HepG2 (cell line): Measurements from ENCODE around the gene RPL26. TPM values are rescaled to one million over a fixed set of nuclear protein-coding genes. Genes with fewer than 3 reads are reported as not detected.

Source experiments
- ATAC-seq: fragments of 200-7000 bp; cut with Tn5 transposase; 3 replicates; pipeline ENCODE4 v1.9.1; 2020; ENCODE audit warnings: mild to moderate bottlenecking, moderate library complexity
- BruUV-seq: library from RNA; stranded (reverse); fragments of 400-500 nt; replicated peaks from 2 replicates; lab custom pipeline; 2021; lab: Mats Ljungman, UMichigan
- CTCF ChIA-PET: fragments of 300-600 bp; formaldehyde crosslinking; extraction: SDS; loops from one replicate; lab custom pipeline; 2021; ENCODE audit warnings: low total read pairs, inconsistent platforms, low intra/inter-chr PET ratio; lab: Yijun Ruan, JAX
- POLR2A ChIA-PET: fragments of 350-600 bp; sonication (Branson Sonifier 250); formaldehyde crosslinking; loops from one replicate; lab custom pipeline; 2020; ENCODE audit warnings: antibody characterized with exemption, inconsistent platforms; lab: Yijun Ruan, JAX
- DNase-seq: peaks from one replicate; pipeline ENCODE4 v3.0.0-alpha.2; 2015; ENCODE audit warnings: low spot score
- FAIRE-seq: peaks from 3 replicates; lab custom pipeline; 2011; peaks lifted over from hg19 to GRCh38; lab: Jason Lieb, UNC
- H2AFZ ChIP-seq: one replicate; pipeline ENCODE4 v1.6.1; 2011; ENCODE audit warnings: low read length, inconsistent platforms
- H3K27ac ChIP-seq: fragments of 300-600 bp; 3 replicates; pipeline ENCODE4 v1.8.0; 2011; ENCODE audit warnings: mixed run types, mild to moderate bottlenecking, mixed read lengths, low read length, inconsistent platforms; ENCODE audit not compliant: insufficient read depth; ENCODE audit errors: extremely low read length
- H3K27me3 ChIP-seq, 2 experiments: fragments of 200-600 bp in 1 of 2; 2 replicates in 1 of 2; 3 replicates in 1 of 2; pipeline versions ENCODE4 v1.6.0 to v1.8.0; 2011; ENCODE audit warnings: low read length in 2 of 2, mild to moderate bottlenecking in 2 of 2, moderate library complexity in 2 of 2, inconsistent platforms in 1 of 2; ENCODE audit not compliant: insufficient read depth in 2 of 2, control insufficient read depth in 1 of 2
- H3K36me3 ChIP-seq, 2 experiments: fragments of 200-600 bp in 1 of 2; replicated peaks in 1 of 2; 2 replicates in 1 of 2; 3 replicates in 1 of 2; pipeline versions ENCODE4 v1.5.1 to v1.8.0; 2011; ENCODE audit warnings: low read length in 2 of 2, inconsistent platforms in 1 of 2; ENCODE audit not compliant: insufficient read depth in 2 of 2, control insufficient read depth in 1 of 2
- H3K4me1 ChIP-seq: 2 replicates; pipeline ENCODE4 v1.5.1; 2012; ENCODE audit warnings: low read length, inconsistent platforms; ENCODE audit not compliant: insufficient read depth
- H3K4me2 ChIP-seq: 2 replicates; pipeline ENCODE4 v1.6.0; 2011; ENCODE audit warnings: low read depth, low read length, inconsistent platforms
- H3K4me3 ChIP-seq, 3 experiments: fragments of 200-600 bp in 1 of 3; sonication (generic), shearing (Covaris generic) in 1 of 3; replicated peaks in 1 of 3; 2 replicates each; pipeline ENCODE4 v1.5.1; 2011 to 2016; ENCODE audit warnings: low read length in 3 of 3, inconsistent platforms in 2 of 3, low read depth in 2 of 3, mild to moderate bottlenecking in 2 of 3, control low read depth in 1 of 3, mixed read lengths in 1 of 3; ENCODE audit not compliant: insufficient read depth in 1 of 3
- H3K79me2 ChIP-seq: one replicate; pipeline ENCODE4 v1.6.1; 2011; ENCODE audit warnings: low read length, inconsistent platforms; ENCODE audit not compliant: insufficient read depth
- H3K9ac ChIP-seq: 2 replicates; pipeline ENCODE4 v1.6.0; 2011; ENCODE audit warnings: mild to moderate bottlenecking, low read depth, low read length, inconsistent platforms; ENCODE audit not compliant: insufficient read depth
- H3K9me3 ChIP-seq: 2 replicates; pipeline ENCODE4 v1.5.1; 2012; ENCODE audit warnings: mild to moderate bottlenecking, low read length
- H4K20me1 ChIP-seq: 2 replicates; pipeline ENCODE4 v1.6.0; 2011; ENCODE audit warnings: inconsistent platforms, mild to moderate bottlenecking, low read length, moderate library complexity; ENCODE audit not compliant: insufficient read depth
- FIP1L1 ChIP-seq: fragments of 200-400 bp; formaldehyde crosslinking; IDR thresholded peaks from 2 replicates; pipeline ENCODE4 v1.6.1; 2018; ENCODE audit warnings: low read depth, mild to moderate bottlenecking, low read length, moderate library complexity, borderline replicate concordance; ENCODE audit not compliant: insufficient read depth
- FOXK1 ChIP-seq: sonication (generic); formaldehyde crosslinking; IDR thresholded peaks from 2 replicates; pipeline ENCODE4 v1.4.0; 2020; ENCODE audit warnings: low read depth, missing genetic modification reagents, borderline replicate concordance
- GTF3A ChIP-seq: sonication (generic); formaldehyde crosslinking; conservative IDR thresholded peaks from 2 replicates; pipeline ENCODE4 v1.4.0; 2020; ENCODE audit warnings: mild to moderate bottlenecking, missing genetic modification reagents
- KAT2B ChIP-seq: fragments of 150-350 bp; IDR thresholded peaks from 2 replicates; pipeline ENCODE4 v1.6.1; 2014; ENCODE audit warnings: low read depth, low read length, borderline replicate concordance
- KDM1A ChIP-seq: IDR thresholded peaks from 2 replicates; pipeline ENCODE4 v1.6.1; 2016; ENCODE audit warnings: missing compliant biosample characterization
- MED8 ChIP-seq: sonication (generic); formaldehyde crosslinking; IDR thresholded peaks from 2 replicates; pipeline ENCODE4 v1.8.1; 2023; ENCODE audit warnings: mild to moderate bottlenecking, missing genetic modification reagents; ENCODE audit not compliant: insufficient replicate concordance
- PCBP2 ChIP-seq: fragments of 200-400 bp; formaldehyde crosslinking; optimal IDR thresholded peaks from 2 replicates; pipeline ENCODE3; 2018; ENCODE audit warnings: low read length, low read depth; ENCODE audit not compliant: poor library complexity, severe bottlenecking
- REXO4 ChIP-seq: sonication (generic); formaldehyde crosslinking; IDR thresholded peaks from 2 replicates; pipeline ENCODE4 v1.8.0; 2022; ENCODE audit warnings: missing genetic modification reagents, mild to moderate bottlenecking, borderline replicate concordance
- TEAD2 ChIP-seq: sonication (generic); formaldehyde crosslinking; IDR thresholded peaks from 2 replicates; pipeline ENCODE4 v1.9.0; 2021; ENCODE audit warnings: missing genetic modification reagents
- ZNF234 ChIP-seq: sonication (generic); formaldehyde crosslinking; conservative IDR thresholded peaks from 2 replicates; pipeline ENCODE4 v1.5.1; 2020; ENCODE audit warnings: mild to moderate bottlenecking, missing genetic modification reagents
- ZNF264 ChIP-seq: sonication (generic); formaldehyde crosslinking; IDR thresholded peaks from 2 replicates; pipeline ENCODE4 v1.4.0; 2020; ENCODE audit warnings: missing genetic modification reagents
- ZNF484 ChIP-seq: sonication (generic); formaldehyde crosslinking; IDR thresholded peaks from 2 replicates; pipeline ENCODE4 v1.5.1; 2020; ENCODE audit warnings: mild to moderate bottlenecking, low read depth, missing genetic modification reagents, borderline replicate concordance
- ZNF501 ChIP-seq: sonication (generic); formaldehyde crosslinking; IDR thresholded peaks from 2 replicates; pipeline ENCODE4 v1.5.1; 2020; ENCODE audit warnings: mild to moderate bottlenecking, moderate library complexity, missing genetic modification reagents
- WGBS: methylation state at CpG from one replicate; pipeline ENCODE4 v1.1.6; 2017; ENCODE audit warnings: low lambda C conversion rate; 5-methylcytosine and 5-hydroxymethylcytosine counted together
- in situ Hi-C: cut with HindIII; loops from 2 replicates; pipeline ENCODE4 v1.10.0; 2017; ENCODE audit warnings: low pct_unique_long_range_greater_than_20kb; ENCODE audit not compliant: extremely low pct_ligation_motif_present
- intact Hi-C: fragments of 100-400 bp; cut with micrococcal nuclease; formaldehyde crosslinking; loops from one replicate; pipeline ENCODE4 v1.10.0; 2022; ENCODE audit not compliant: unreplicated experiment
- polyA plus RNA-seq, 8 experiments: library from polyadenylated mRNA; depleted of rRNA in 3 of 8; stranded (reverse) in 7 of 8; unstranded in 1 of 8; fragments of >200 nt; fragmentation: Illumina TruSeq in 4 of 8; extraction: Trizol in 4 of 8; gene quantifications; 2 replicates each; pipeline versions ENCODE4 v1.2.1 to v1.2.3, GENCODE V29; 2011 to 2016; ENCODE audit warnings: low read depth in 4 of 8, missing spikeins in 1 of 8, mixed read lengths in 1 of 8; ENCODE audit not compliant: insufficient read depth in 1 of 8
- total RNA-seq, 5 experiments: library from RNA; depleted of rRNA; stranded (reverse); fragments of >200 nt; fragmentation: Illumina TruSeq; extraction: Trizol; gene quantifications; 2 replicates each; pipeline ENCODE4 v1.2.3, GENCODE V29; 2016; ENCODE audit warnings: low read depth in 1 of 5

Gene RPL26
- total and polyA plus RNA-seq, 2 of the 13 experiments (the other 11 are each of a cell fraction or from before 2014, with no cell fraction given): 2,817 to 3,529 TPM

DNA sequence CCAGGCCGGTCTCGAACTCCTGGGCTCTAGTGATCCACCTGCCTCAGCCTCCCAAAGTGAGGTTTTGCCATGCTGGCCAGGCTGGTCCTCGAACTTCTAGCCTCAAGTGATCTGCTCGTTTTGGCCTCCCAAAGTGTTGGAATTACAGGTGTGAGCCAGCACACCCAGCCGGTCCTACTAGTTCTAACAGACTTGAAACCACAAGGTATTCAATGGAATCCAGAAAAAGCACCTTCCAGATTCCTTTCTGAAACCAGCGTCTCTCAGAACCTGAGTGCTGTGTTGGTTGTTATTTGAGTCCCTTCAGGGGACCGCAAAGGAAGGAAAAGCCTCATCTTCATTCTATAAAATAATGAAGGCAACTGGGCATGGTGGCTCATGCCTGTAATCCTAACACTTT lies 10.6 kb downstream of the RPL26 start:
- ChIA-PET CTCF (no interaction called here), POLR2A (no interaction called here)
- H3K9me3 ChIP-seq: no peaks in the 10 kb centered on the region
- peaks cover 18% of the 10 kb centered on the region for H3K4me1 ChIP-seq
- WGBS: 93% methylated on average over 7 of the region's 7 CpGs
- H3K79me2 ChIP-seq: peaks cover 5% of the 10 kb centered on the region
- BruUV-seq: no TSS peak
- H3K36me3 ChIP-seq: peaks cover 3 to 9% of the 10 kb centered on the region in 2 experiments; a peak in 3 of 5 replicates
- FAIRE-seq (no peak), ATAC-seq (no peak), DNase-seq (no peak)
- intact Hi-C loops (no loop called here), in situ Hi-C loops (no loop called here)
- no peak overlapping the region for H3K9ac ChIP-seq
- no peak overlapping the region for H3K4me2 ChIP-seq
- H3K27ac ChIP-seq: no peak overlapping the region
- TF ChIP-seq KAT2B: no peak
- no peak for TF ChIP-seq GTF3A (CRISPR knock-in tag)
- no peak for TF ChIP-seq FIP1L1
- no peak for TF ChIP-seq ZNF264 (CRISPR knock-in tag)
- no peak for TF ChIP-seq TEAD2 (CRISPR knock-in tag)
- no peak for TF ChIP-seq MED8 (CRISPR knock-in tag)
- no peak for TF ChIP-seq FOXK1 (CRISPR knock-in tag)
- TF ChIP-seq ZNF501: no peak
- no peak for TF ChIP-seq PCBP2
- no peak for TF ChIP-seq REXO4 (CRISPR knock-in tag)
- no peak for TF ChIP-seq KDM1A
- TF ChIP-seq ZNF484: no peak
- TF ChIP-seq ZNF234 (CRISPR knock-in tag): no peak
- no peak overlapping the region for H3K4me3 ChIP-seq
- peaks cover 0 to 3% of the 10 kb centered on the region in 2 experiments; a peak in 1 of 5 replicates for H3K27me3 ChIP-seq
- no peak overlapping the region for H2AFZ ChIP-seq
- 0 out of 2 replicates have a peak, but pooled peaks cover 1% of the 10 kb centered on the region for H4K20me1 ChIP-seq
